MM.1S (cell line): ENCODE data around the gene FUZ.

ENCODE experiments used
- EZH2 ChIP-seq: fragments of 300-600 bp; sonication (generic); optimal IDR thresholded peaks from 2 replicates; pipeline ENCODE3; 2017; ENCODE audit warnings: low read depth, mild to moderate bottlenecking, antibody characterized with exemption, low read length, mixed read lengths
- EZH2phosphoT487 ChIP-seq: fragments of 300-600 bp; sonication (generic); IDR thresholded peaks from 2 replicates; pipeline ENCODE4 v1.6.1; 2018; ENCODE audit warnings: antibody characterized with exemption, low read length
- TF ChIP-seq, protein P1 (sequence below): fragments of 300-600 bp; sonication (generic); IDR thresholded peaks from 2 replicates; pipeline ENCODE4 v1.5.1; 2016; ENCODE audit warnings: antibody characterized with exemption, low read length, mixed read lengths

GRCh38 chr19:49829721-49830120 is 16.6 kb upstream of the FUZ start:
- TF ChIP-seq, protein P1, sequence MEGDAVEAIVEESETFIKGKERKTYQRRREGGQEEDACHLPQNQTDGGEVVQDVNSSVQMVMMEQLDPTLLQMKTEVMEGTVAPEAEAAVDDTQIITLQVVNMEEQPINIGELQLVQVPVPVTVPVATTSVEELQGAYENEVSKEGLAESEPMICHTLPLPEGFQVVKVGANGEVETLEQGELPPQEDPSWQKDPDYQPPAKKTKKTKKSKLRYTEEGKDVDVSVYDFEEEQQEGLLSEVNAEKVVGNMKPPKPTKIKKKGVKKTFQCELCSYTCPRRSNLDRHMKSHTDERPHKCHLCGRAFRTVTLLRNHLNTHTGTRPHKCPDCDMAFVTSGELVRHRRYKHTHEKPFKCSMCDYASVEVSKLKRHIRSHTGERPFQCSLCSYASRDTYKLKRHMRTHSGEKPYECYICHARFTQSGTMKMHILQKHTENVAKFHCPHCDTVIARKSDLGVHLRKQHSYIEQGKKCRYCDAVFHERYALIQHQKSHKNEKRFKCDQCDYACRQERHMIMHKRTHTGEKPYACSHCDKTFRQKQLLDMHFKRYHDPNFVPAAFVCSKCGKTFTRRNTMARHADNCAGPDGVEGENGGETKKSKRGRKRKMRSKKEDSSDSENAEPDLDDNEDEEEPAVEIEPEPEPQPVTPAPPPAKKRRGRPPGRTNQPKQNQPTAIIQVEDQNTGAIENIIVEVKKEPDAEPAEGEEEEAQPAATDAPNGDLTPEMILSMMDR: no peak
- TF ChIP-seq EZH2 (no peak), EZH2phosphoT487 (no peak)
